A549 (cell line): ENCODE measurements around the gene DHX34. TPM values are rescaled to one million over a fixed set of nuclear protein-coding genes. Genes with fewer than 3 reads are reported as not detected.
A peak's percentile ranks its signal among the peaks of the same experiment; 100 is the strongest.
"Not testable (repeated sequence)": the region's sequence is repeated elsewhere in the genome, so short reads cannot be mapped to it uniquely, and the experiment has no call there.

Source experiments
- ATAC-seq, 2 experiments: fragments of 200-7000 bp in 1 of 2; fragments of >200 bp in 1 of 2; cut with Nextera tagmentation in 1 of 2; cut with Tn5 transposase in 1 of 2; 3 replicates each; pipeline versions ENCODE4 v1.8.0 to v1.9.1; 2018 to 2020; ENCODE audit warnings: mild to moderate bottlenecking in 1 of 2, moderate library complexity in 1 of 2
- CTCF ChIA-PET: fragments of 300-600 bp; sonication (Branson Sonifier 250); formaldehyde crosslinking; extraction: SDS; loops from one replicate; lab custom pipeline; 2021; ENCODE audit warnings: antibody characterized with exemption, inconsistent platforms; lab: Yijun Ruan, JAX
- POLR2A ChIA-PET: fragments of 350-600 bp; formaldehyde crosslinking; extraction: SDS; loops from one replicate; lab custom pipeline; 2021; ENCODE audit warnings: antibody characterized with exemption, inconsistent platforms; lab: Yijun Ruan, JAX
- DNase-seq, 2 experiments: peaks; one replicate each; pipeline versions ENCODE4 v3.0.0 to v3.0.0-alpha.2; 2011 to 2016; ENCODE audit warnings: low read depth in 1 of 2, low spot score in 1 of 2
- FAIRE-seq: peaks from 2 replicates; lab custom pipeline; 2011; peaks lifted over from hg19 to GRCh38; lab: Jason Lieb, UNC
- H3K27ac ChIP-seq, 2 experiments: fragments of >200 bp; sonication (Bioruptor Twin); formaldehyde crosslinking; 3 replicates each; pipeline ENCODE4 v1.5.1; 2016 to 2017
- H3K4me1 ChIP-seq: fragments of >200 bp; sonication (Bioruptor Twin); formaldehyde crosslinking; 3 replicates; pipeline ENCODE4 v1.6.1; 2016
- H3K4me2 ChIP-seq: fragments of >200 bp; sonication (Bioruptor Twin); formaldehyde crosslinking; 3 replicates; pipeline ENCODE4 v1.6.1; 2016
- H3K4me3 ChIP-seq: fragments of >200 bp; sonication (Bioruptor Twin); formaldehyde crosslinking; 3 replicates; pipeline ENCODE4 v1.5.1; 2016
- H3K9me3 ChIP-seq: fragments of >200 bp; sonication (Bioruptor Twin); formaldehyde crosslinking; 3 replicates; pipeline ENCODE4 v1.6.1; 2016
- BHLHE40 ChIP-seq: IDR thresholded peaks from 2 replicates; pipeline ENCODE4 v1.6.1; 2012; ENCODE audit warnings: low read depth, low read length, inconsistent platforms
- CEBPB ChIP-seq, 2 experiments: fragments of >200 bp in 1 of 2; sonication (Bioruptor Twin) in 1 of 2; formaldehyde crosslinking in 1 of 2; IDR thresholded peaks; 2 replicates each; pipeline ENCODE4 v1.6.1; 2012 to 2016
- CHD4 ChIP-seq: fragments of 200-600 bp; sonication (generic); IDR thresholded peaks from 2 replicates; pipeline ENCODE4 v1.6.1; 2016; ENCODE audit warnings: antibody characterized with exemption, mild to moderate bottlenecking, borderline replicate concordance
- CTCF ChIP-seq: fragments of >200 bp; sonication (Bioruptor Twin); formaldehyde crosslinking; IDR thresholded peaks from 3 replicates; pipeline ENCODE4 v1.5.1; 2016
- EHF ChIP-seq: fragments of 250-450 bp; sonication (Bioruptor Pico); IDR thresholded peaks from 2 replicates; pipeline ENCODE4 v1.5.0; 2020; ENCODE audit warnings: mild to moderate bottlenecking
- EHMT2 ChIP-seq: fragments of 200-600 bp; sonication (generic); IDR thresholded peaks from 2 replicates; pipeline ENCODE4 v1.6.1; 2016; ENCODE audit warnings: antibody characterized with exemption, low read depth, mild to moderate bottlenecking, moderate library complexity
- ESRRA ChIP-seq: fragments of 150-350 bp; IDR thresholded peaks from 2 replicates; pipeline ENCODE4 v1.6.1; 2014; ENCODE audit warnings: mild to moderate bottlenecking, low read length, borderline replicate concordance
- FOSB ChIP-seq: fragments of 250-450 bp; sonication (Bioruptor Pico); IDR thresholded peaks from 2 replicates; pipeline ENCODE4 v1.5.0; 2020; ENCODE audit warnings: mild to moderate bottlenecking, moderate library complexity
- GATA3 ChIP-seq: IDR thresholded peaks from 2 replicates; pipeline ENCODE4 v1.6.1; 2012; ENCODE audit warnings: borderline replicate concordance
- HDAC2 ChIP-seq: fragments of 200-600 bp; sonication (generic); IDR thresholded peaks from 2 replicates; pipeline ENCODE4 v1.6.1; 2016
- HEYL ChIP-seq: fragments of 250-450 bp; sonication (Bioruptor Pico); IDR thresholded peaks from 2 replicates; pipeline ENCODE4 v1.8.0; 2021; ENCODE audit warnings: mild to moderate bottlenecking, moderate library complexity
- KDM5A ChIP-seq: fragments of 200-600 bp; sonication (generic); IDR thresholded peaks from 2 replicates; pipeline ENCODE4 v1.6.1; 2016; ENCODE audit warnings: antibody characterized with exemption, mild to moderate bottlenecking
- MAZ ChIP-seq: fragments of 150-350 bp; IDR thresholded peaks from 2 replicates; pipeline ENCODE4 v1.6.1; 2014; ENCODE audit warnings: antibody characterized with exemption, low read depth, low read length, borderline replicate concordance
- NFE2L2 ChIP-seq: fragments of 150-350 bp; conservative IDR thresholded peaks from 2 replicates; pipeline ENCODE4 v1.6.1; 2014; ENCODE audit warnings: low read length
- NPAS2 ChIP-seq: fragments of 250-450 bp; sonication (Bioruptor Pico); IDR thresholded peaks from 2 replicates; pipeline ENCODE4 v1.8.0; 2022; ENCODE audit warnings: mild to moderate bottlenecking, moderate library complexity, borderline replicate concordance
- NR3C1 ChIP-seq: fragments of >200 bp; sonication (Bioruptor Twin); formaldehyde crosslinking; IDR thresholded peaks from 3 replicates; pipeline ENCODE4 v1.6.1; 2017
- PHF8 ChIP-seq: fragments of 200-600 bp; sonication (generic); IDR thresholded peaks from 2 replicates; pipeline ENCODE4 v1.6.1; 2016; ENCODE audit warnings: low read depth, mild to moderate bottlenecking, antibody characterized with exemption, moderate library complexity, borderline replicate concordance
- POLR2A ChIP-seq: IDR thresholded peaks from 2 replicates; pipeline ENCODE4 v1.6.1; 2012; ENCODE audit warnings: mild to moderate bottlenecking, low read length
- RAD21 ChIP-seq, 2 experiments: fragments of >200 bp in 1 of 2; sonication (Bioruptor Twin) in 1 of 2; formaldehyde crosslinking in 1 of 2; IDR thresholded peaks in 1 of 2; conservative IDR thresholded peaks in 1 of 2; 2 replicates in 1 of 2; 3 replicates in 1 of 2; pipeline ENCODE4 v1.6.1; 2012 to 2018; ENCODE audit warnings: inconsistent platforms in 1 of 2
- RCOR1 ChIP-seq: fragments of 150-350 bp; IDR thresholded peaks from 2 replicates; pipeline ENCODE4 v1.6.1; 2014; ENCODE audit warnings: antibody characterized with exemption, low read length, low read depth
- RNF2 ChIP-seq: fragments of 200-600 bp; sonication (generic); IDR thresholded peaks from 2 replicates; pipeline ENCODE4 v1.6.1; 2016; ENCODE audit warnings: low read depth, mild to moderate bottlenecking, antibody characterized with exemption, moderate library complexity, borderline replicate concordance
- TP53 ChIP-seq: fragments of 250-450 bp; sonication (Bioruptor Pico); IDR thresholded peaks from 2 replicates; pipeline ENCODE4 v1.5.0; 2021; ENCODE audit warnings: mild to moderate bottlenecking, moderate library complexity
- USF2 ChIP-seq: fragments of 450-650 bp; IDR thresholded peaks from 2 replicates; pipeline ENCODE4 v1.6.1; 2014; ENCODE audit warnings: antibody characterized with exemption
- ZNF302 ChIP-seq: fragments of 250-450 bp; sonication (Bioruptor Pico); IDR thresholded peaks from 2 replicates; pipeline ENCODE4 v1.9.0; 2021; ENCODE audit warnings: inconsistent platforms, mild to moderate bottlenecking, moderate library complexity
- ZSCAN20 ChIP-seq: fragments of 250-450 bp; sonication (Bioruptor Pico); IDR thresholded peaks from 2 replicates; pipeline ENCODE4 v1.8.0; 2022; ENCODE audit warnings: mild to moderate bottlenecking, moderate library complexity
- WGBS: methylation state at CpG from one replicate; pipeline ENCODE4 v1.1.6; 2017; ENCODE audit errors: missing lambda C conversion rate; 5-methylcytosine and 5-hydroxymethylcytosine counted together
- polyA plus RNA-seq, 4 experiments: library from polyadenylated mRNA; depleted of rRNA in 3 of 4; stranded (reverse); fragments of >200 nt; fragmentation: RNase III in 1 of 4; extraction: RNeasy Plus Mini Kit Qiagen cat#74134 plus additional on column Dnase treatment in 1 of 4; gene quantifications; 2 replicates in 3 of 4; 3 replicates in 1 of 4; pipeline ENCODE4 v1.2.3, GENCODE V29; 2011 to 2017

The DHX34 gene
- polyA plus RNA-seq, 2 of the 4 experiments (the other 2 are of a cell fraction) = 12.4 to 24.5 TPM

DNA sequence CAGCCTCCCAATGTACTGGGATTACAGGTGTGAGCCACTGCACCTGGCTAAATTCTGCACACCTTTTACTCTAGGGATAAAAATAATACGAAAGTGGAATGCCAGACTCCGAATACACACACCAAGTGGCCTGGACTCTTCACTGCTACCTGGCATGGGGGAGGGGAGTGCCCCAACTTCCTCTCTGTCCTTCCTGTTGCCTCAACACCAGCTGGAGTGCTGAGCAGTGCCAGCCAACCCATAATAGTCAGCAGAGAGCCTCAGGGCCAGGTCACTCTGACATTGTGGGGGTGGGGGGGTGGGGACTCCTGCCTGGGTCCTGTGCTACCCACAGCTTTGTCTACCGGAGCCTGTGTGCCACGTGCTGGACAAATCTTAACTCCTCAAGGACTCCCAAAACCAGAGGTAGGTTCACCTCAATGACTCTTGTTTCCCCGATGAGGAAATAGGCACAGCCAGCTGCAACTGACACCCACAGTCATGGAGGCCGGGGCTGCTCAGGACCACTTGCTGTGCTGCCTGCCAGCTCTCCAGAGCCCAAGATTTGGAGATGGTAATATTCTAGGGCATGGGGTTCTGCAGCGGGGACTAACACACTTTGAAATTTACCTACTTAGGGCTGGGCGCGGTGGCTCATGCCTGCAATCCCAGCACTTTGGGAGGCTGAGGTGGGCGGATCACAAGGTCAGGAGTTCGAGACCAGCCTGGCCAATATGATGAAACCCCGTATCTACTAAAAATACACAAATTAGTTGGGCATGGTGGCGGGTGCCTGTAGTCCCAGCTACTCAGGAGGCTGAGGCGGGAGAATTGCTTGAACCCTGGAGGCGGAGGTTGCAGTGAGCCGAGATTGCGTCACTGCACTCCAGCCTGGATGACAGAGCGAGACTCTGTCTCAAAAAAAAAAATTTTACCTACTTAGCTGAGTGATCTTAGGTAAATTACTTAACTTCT is 12.1 kb upstream of the DHX34 start:
- H3K4me3 ChIP-seq, H3K4me2 ChIP-seq, POLR2A ChIA-PET, FAIRE-seq: not testable (repeated sequence)
- Histone ChIP-seq H3K4me1 (peaks cover 22% of the 10 kb centered on the region), H3K27ac (peak overlapping the region in 1 of 2 experiments; percentile 54; a peak in 3 of 6 replicates)
- ATAC-seq (peak; percentile 13 to 36; a peak in 3 of 6 replicates), DNase-seq (peak in 1 of 2 experiments; percentile 32)
- 86% methylated on average over 18 of the region's 18 CpGs for WGBS
- CTCF ChIA-PET = interaction anchor here (0.6 to 4.6 kb wide), 7 partner anchors 9 to 55 kb away, joined by 3 to 43 read pairs (median 3); partner anchors contain the start of gene DHX34
- TF ChIP-seq CEBPB (IDR thresholded peaks at IDR 0.05) = peak in 1 of 2 experiments; percentile 20; a peak in 1 of 4 replicates
- TF ChIP-seq, all 56 proteins: peak for 1; not testable (repeated sequence) for 55
- not testable (repeated sequence) for H3K9me3 ChIP-seq

- POLR2A ChIA-PET = no interaction called here
- WGBS = 68% methylated on average over 10 of the region's 10 CpGs
- no peak for DNase-seq
- TF ChIP-seq RAD21 (conservative IDR thresholded peaks at IDR 0.05 in 1 of 2, IDR thresholded peaks at IDR 0.05 in 1 of 2) = no peak
- TF ChIP-seq CHD4 = no peak
- TF ChIP-seq RNF2 = no peak
- TF ChIP-seq POLR2A = no peak
- TF ChIP-seq TP53 (CRISPR knock-in tag) = no peak
- no peak for TF ChIP-seq HDAC2
- no peak for TF ChIP-seq HEYL (CRISPR knock-in tag)
- TF ChIP-seq ZSCAN20 = no peak
- no peak for TF ChIP-seq NFE2L2
- no peak for TF ChIP-seq BHLHE40
- TF ChIP-seq GATA3 = no peak
- ATAC-seq = no peak
- Histone ChIP-seq H3K4me3 (no peak overlapping the region), H3K4me2 (no peak overlapping the region), H3K4me1 (peaks cover 18% of the 10 kb centered on the region; the same call in 2 of the 3 replicates), H3K27ac (no peak overlapping the region), H3K9me3 (no peaks in the 10 kb centered on the region)
- FAIRE-seq = no peak
- CTCF ChIA-PET = interaction anchor here (0.6 to 4.6 kb wide), 4 partner anchors 9 to 44 kb away, joined by 3 to 43 read pairs (median 7); partner anchors contain the start of gene DHX34
These were observed 9.8 kb upstream of the DHX34 start for GRCh38 chr19:47339196-47339880.

- ATAC-seq = peak in 1 of 2 experiments; percentile 8; a peak in 1 of 6 replicates
- Histone ChIP-seq H3K9me3 (no peaks in the 10 kb centered on the region), H3K4me3 (no peak overlapping the region), H3K4me2 (no peak overlapping the region), H3K27ac (no peak overlapping the region), H3K4me1 (peaks cover 10% of the 10 kb centered on the region; the same call in 2 of the 3 replicates)
- POLR2A ChIA-PET = no interaction called here
- 87% methylated on average over 23 of the region's 29 CpGs for whole genome bisulfite sequencing
- CTCF ChIA-PET = interaction anchor here (0.9 to 4.6 kb wide), 5 partner anchors 8 to 35 kb away, joined by 3 to 43 read pairs (median 4); partner anchors contain the start of gene DHX34
- no peak for FAIRE-seq
- TF ChIP-seq BHLHE40 (no peak), ZNF302 (CRISPR knock-in tag) (no peak), CEBPB (IDR thresholded peaks at IDR 0.05) (peak; percentile 26 to 31; a peak in 2 of 4 replicates), USF2 (no peak)
- DNase-seq = no peak
These were observed 8.5 kb upstream of the DHX34 start for GRCh38 chr19:47340477-47341208.

DNA sequence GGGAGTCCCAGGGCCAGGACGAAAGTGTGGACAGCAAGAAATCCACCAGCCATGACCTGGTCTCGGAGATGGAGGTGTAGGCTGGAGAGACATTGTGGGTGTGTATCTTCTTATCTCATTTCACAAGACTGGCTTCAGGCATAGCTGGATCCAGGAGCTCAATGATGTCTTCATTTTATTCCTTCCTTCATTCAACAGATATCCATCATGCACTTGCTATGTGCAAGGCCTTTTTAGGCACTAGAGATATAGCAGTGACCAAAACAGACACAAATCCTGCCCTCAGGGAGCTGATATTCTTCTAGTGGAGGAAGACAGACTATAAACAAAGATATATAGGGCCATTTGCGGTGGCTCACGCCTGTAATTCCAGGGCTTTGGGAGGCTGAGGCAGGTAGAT is 7.4 kb upstream of the DHX34 start:
- Histone ChIP-seq H3K9me3 (no peaks in the 10 kb centered on the region), H3K27ac (no peak overlapping the region), H3K4me1 (peaks cover 5% of the 10 kb centered on the region; the same call in 1 of the 3 replicates), H3K4me2 (no peak overlapping the region), H3K4me3 (no peak overlapping the region)
- FAIRE-seq (no peak), ATAC-seq (no peak), DNase-seq (no peak)
- ChIA-PET CTCF (interaction anchor here (1.0 to 1.6 kb wide), 8 partner anchors 13 to 86 kb away, joined by 3 to 5 read pairs (median 4); no protein-coding TSS in a partner anchor), POLR2A (no interaction called here)
- WGBS = 76% methylated on average over 4 of the region's 4 CpGs
- TF ChIP-seq ESRRA (no peak), PHF8 (no peak), NR3C1 (no peak), EHF (CRISPR knock-in tag) (no peak), KDM5A (no peak), CTCF (no peak), MAZ (no peak), EHMT2 (no peak), NPAS2 (CRISPR knock-in tag) (no peak), RCOR1 (no peak), BHLHE40 (no peak), FOSB (no peak)
